Cardiac fibroblast (primary cell): ENCODE data around the gene SFTPD.
A peak's percentile ranks its signal among the peaks of the same experiment; 100 is the strongest.
"Not testable (repeated sequence)": the region's sequence is repeated elsewhere in the genome, so short reads cannot be mapped to it uniquely, and the experiment has no call there.

Experiments
- DNase-seq, 2 donors: peaks; one replicate each; pipeline versions ENCODE4 v3.0.0 to v3.0.0-alpha.2; 2010; ENCODE audit warnings: low read depth in 2 of 2
- H3K4me3 ChIP-seq, 2 donors: replicated peaks in 1 of 2; 1 replicate in 1 of 2; 2 replicates in 1 of 2; pipeline ENCODE4 v1.5.1; 2011; ENCODE audit warnings: low read depth in 2 of 2, low read length in 2 of 2, mild to moderate bottlenecking in 2 of 2, moderate library complexity in 1 of 2
- CTCF ChIP-seq: IDR thresholded peaks from one replicate; pipeline ENCODE4 v1.5.1; 2011; ENCODE audit warnings: low read depth, mild to moderate bottlenecking, low read length, inconsistent platforms

Gene SFTPD

DNA sequence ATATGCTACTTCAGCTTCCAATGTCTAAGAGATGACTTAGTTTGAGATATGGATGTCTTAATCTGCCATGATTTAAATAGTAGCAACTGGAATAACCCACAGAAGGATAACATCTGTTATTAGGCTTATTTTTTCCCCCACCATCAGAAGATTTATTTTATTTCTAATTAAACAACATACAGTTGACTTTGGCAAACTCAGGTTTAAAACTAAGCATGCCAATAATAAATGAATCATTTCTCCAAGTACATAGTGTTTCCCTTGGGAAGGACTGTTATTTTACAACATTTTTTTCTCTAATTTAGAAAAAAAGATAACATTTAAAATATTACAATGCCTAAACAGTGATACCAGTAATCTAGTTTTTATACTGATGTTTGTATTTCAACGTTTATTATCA, 58.4 kb downstream of the SFTPD start:
- no peak overlapping the region for H3K4me3 ChIP-seq
- peak in 1 of 2 donors; percentile 18 for DNase-seq
- TF ChIP-seq CTCF = no peak

GRCh38 chr10:79888984-79889383, 59.9 kb downstream of the SFTPD start:
- not testable (repeated sequence) for H3K4me3 ChIP-seq
- peak in 1 of 2 donors; percentile 2 for DNase-seq
